ENCODE data around the gene VWF. TPM values are rescaled to one million over a fixed set of nuclear protein-coding genes. Genes with fewer than 3 reads are reported as not detected.

VWF gene
- total RNA-seq, 1 donor from 2014 or later = 0.21 TPM

GRCh38 chr12:6115389-6115788 is 9.1 kb downstream of the VWF start:
- no peaks in the 10 kb centered on the region for H3K9me3 Mint-ChIP-seq
- H3K4me3 Mint-ChIP-seq = no peak overlapping the region
- no peaks in the 10 kb centered on the region for H3K27me3 Mint-ChIP-seq (ENCODE audit: low read depth)
- no peak for TF ChIP-seq CTCF (conservative IDR thresholded peaks at IDR 0.05)
- no peak for DNase-seq (ENCODE audit: low read depth, low spot score)
- H3K27ac Mint-ChIP-seq (ENCODE audit: unreplicated experiment) = no peak overlapping the region
- H3K4me1 Mint-ChIP-seq = no peaks in the 10 kb centered on the region
- H3K36me3 Mint-ChIP-seq (ENCODE audit: low read depth) = no peaks in the 10 kb centered on the region

- no peaks in the 10 kb centered on the region for H3K4me1 Mint-ChIP-seq
- no peaks in the 10 kb centered on the region for H3K27me3 Mint-ChIP-seq (ENCODE audit: low read depth)
- no peak overlapping the region for H3K27ac Mint-ChIP-seq (ENCODE audit: unreplicated experiment)
- peaks cover 3% of the 10 kb centered on the region for H3K9me3 Mint-ChIP-seq
- no peaks in the 10 kb centered on the region for H3K36me3 Mint-ChIP-seq (ENCODE audit: low read depth)
- no peak for DNase-seq (ENCODE audit: low read depth, low spot score)
- no peak overlapping the region for H3K4me3 Mint-ChIP-seq
- TF ChIP-seq CTCF (conservative IDR thresholded peaks at IDR 0.05) = no peak
Observed at GRCh38 chr12:6114476-6114870, 10.0 kb downstream of the VWF start.

- Mint-ChIP-seq H3K36me3 (ENCODE audit: low read depth) (no peaks in the 10 kb centered on the region), H3K4me1 (no peaks in the 10 kb centered on the region), H3K9me3 (peaks cover 3% of the 10 kb centered on the region), H3K4me3 (no peak overlapping the region), H3K27ac (ENCODE audit: unreplicated experiment) (no peak overlapping the region), H3K27me3 (ENCODE audit: low read depth) (no peaks in the 10 kb centered on the region)
- no peak for TF ChIP-seq CTCF (conservative IDR thresholded peaks at IDR 0.05)
- no peak for DNase-seq (ENCODE audit: low read depth, low spot score)
Observed at GRCh38 chr12:6113691-6114475, 10.6 kb downstream of the VWF start.

GRCh38 chr12:6112004-6112403 is 12.5 kb downstream of the VWF start:
- Mint-ChIP-seq H3K4me3 (no peak overlapping the region), H3K27ac (ENCODE audit: unreplicated experiment) (no peak overlapping the region), H3K4me1 (no peaks in the 10 kb centered on the region), H3K9me3 (peaks cover 3% of the 10 kb centered on the region), H3K36me3 (ENCODE audit: low read depth) (no peaks in the 10 kb centered on the region), H3K27me3 (ENCODE audit: low read depth) (no peaks in the 10 kb centered on the region)
- no peak for DNase-seq (ENCODE audit: low read depth, low spot score)
- no peak for TF ChIP-seq CTCF (conservative IDR thresholded peaks at IDR 0.05)

GRCh38 chr12:6110006-6110405 is 14.5 kb downstream of the VWF start:
- no peak for TF ChIP-seq CTCF (conservative IDR thresholded peaks at IDR 0.05)
- no peaks in the 10 kb centered on the region for H3K27me3 Mint-ChIP-seq (ENCODE audit: low read depth)
- no peaks in the 10 kb centered on the region for H3K4me1 Mint-ChIP-seq
- H3K4me3 Mint-ChIP-seq = no peak overlapping the region
- no peak for DNase-seq (ENCODE audit: low read depth, low spot score)
- H3K9me3 Mint-ChIP-seq = peaks cover 3% of the 10 kb centered on the region
- H3K36me3 Mint-ChIP-seq (ENCODE audit: low read depth) = no peaks in the 10 kb centered on the region
- no peak overlapping the region for H3K27ac Mint-ChIP-seq (ENCODE audit: unreplicated experiment)
